SK-N-SH treated with all-trans-retinoic acid at 6 μM for 48 hours (cell line): ENCODE data around the gene THSD7A.

Experiments used
- ATAC-seq: fragments of 200-7000 bp; cut with Tn5 transposase; 3 replicates; pipeline ENCODE4 v1.9.1; 2020; ENCODE audit warnings: mild to moderate bottlenecking, moderate library complexity
- ARNTL ChIP-seq: fragments of 450-650 bp; formaldehyde crosslinking; IDR thresholded peaks from 2 replicates; pipeline ENCODE4 v1.5.0; 2020; ENCODE audit warnings: low read depth, mild to moderate bottlenecking, moderate library complexity, borderline replicate concordance
- BACH2 ChIP-seq: fragments of 250-450 bp; sonication (Bioruptor Pico); IDR thresholded peaks from 2 replicates; pipeline ENCODE4 v1.9.0; 2021; ENCODE audit warnings: mild to moderate bottlenecking, borderline replicate concordance
- CSDC2 ChIP-seq: fragments of 250-450 bp; sonication (Bioruptor Pico); IDR thresholded peaks from 2 replicates; pipeline ENCODE4 v1.5.0; 2020; ENCODE audit warnings: mild to moderate bottlenecking, moderate library complexity
- ESRRG ChIP-seq: fragments of 250-450 bp; sonication (Bioruptor Pico); IDR thresholded peaks from 2 replicates; pipeline ENCODE4 v1.6.1; 2021; ENCODE audit warnings: mild to moderate bottlenecking
- GLIS3 ChIP-seq: fragments of 250-450 bp; sonication (Bioruptor Pico); IDR thresholded peaks from 2 replicates; pipeline ENCODE4 v1.5.0; 2020; ENCODE audit warnings: mild to moderate bottlenecking, moderate library complexity
- ISL1 ChIP-seq: fragments of 250-450 bp; sonication (Bioruptor Pico); IDR thresholded peaks from 2 replicates; pipeline ENCODE4 v2.1.2; 2022; ENCODE audit warnings: mild to moderate bottlenecking, moderate library complexity
- PPARA ChIP-seq: fragments of 250-450 bp; sonication (Bioruptor Pico); IDR thresholded peaks from 2 replicates; pipeline ENCODE4 v1.5.0; 2020; ENCODE audit warnings: mild to moderate bottlenecking, borderline replicate concordance
- RARB ChIP-seq: fragments of 250-450 bp; sonication (Bioruptor Pico); IDR thresholded peaks from 2 replicates; pipeline ENCODE4 v1.8.0; 2021; ENCODE audit warnings: mild to moderate bottlenecking, moderate library complexity
- SNAI2 ChIP-seq: fragments of 250-450 bp; sonication (Bioruptor Pico); IDR thresholded peaks from 2 replicates; pipeline ENCODE4 v1.5.0; 2020; ENCODE audit warnings: mild to moderate bottlenecking, moderate library complexity
- TCF4 ChIP-seq: fragments of 250-450 bp; sonication (Bioruptor Pico); IDR thresholded peaks from 2 replicates; pipeline ENCODE4 v1.8.0; 2021; ENCODE audit warnings: mild to moderate bottlenecking, moderate library complexity, borderline replicate concordance
- ZC3H10 ChIP-seq: fragments of 250-450 bp; sonication (Bioruptor Pico); IDR thresholded peaks from 2 replicates; pipeline ENCODE4 v1.5.1; 2021; ENCODE audit warnings: mild to moderate bottlenecking, moderate library complexity
- ZFP3 ChIP-seq: fragments of 250-450 bp; sonication (Bioruptor Pico); IDR thresholded peaks from 2 replicates; pipeline ENCODE4 v1.5.0; 2020; ENCODE audit warnings: mild to moderate bottlenecking, moderate library complexity
- ZFP30 ChIP-seq: fragments of 450-650 bp; formaldehyde crosslinking; IDR thresholded peaks from 2 replicates; pipeline ENCODE4 v1.5.0; 2022; ENCODE audit warnings: mild to moderate bottlenecking, moderate library complexity
- ZNF565 ChIP-seq: fragments of 450-650 bp; formaldehyde crosslinking; conservative IDR thresholded peaks from 2 replicates; pipeline ENCODE4 v1.5.0; 2020; ENCODE audit warnings: low read depth, mild to moderate bottlenecking, moderate library complexity
- ZNF70 ChIP-seq: fragments of 450-650 bp; formaldehyde crosslinking; IDR thresholded peaks from 2 replicates; pipeline ENCODE4 v1.5.0; 2020; ENCODE audit warnings: mild to moderate bottlenecking, moderate library complexity
- ZNF8 ChIP-seq: fragments of 450-650 bp; formaldehyde crosslinking; IDR thresholded peaks from 2 replicates; pipeline ENCODE4 v1.5.0; 2020; ENCODE audit warnings: mild to moderate bottlenecking, moderate library complexity
- TF ChIP-seq, protein P1 (sequence below): fragments of 250-450 bp; sonication (Bioruptor Pico); IDR thresholded peaks from 2 replicates; pipeline ENCODE4 v1.5.0; 2020; ENCODE audit warnings: mild to moderate bottlenecking, moderate library complexity
- TF ChIP-seq, protein P2 (sequence below): fragments of 250-450 bp; sonication (Bioruptor Pico); IDR thresholded peaks from 2 replicates; pipeline ENCODE4 v1.8.0; 2021; ENCODE audit warnings: low read depth, mild to moderate bottlenecking, moderate library complexity, borderline replicate concordance
- TF ChIP-seq, protein P3 (sequence below): fragments of 250-450 bp; sonication (Bioruptor Pico); IDR thresholded peaks from 2 replicates; pipeline ENCODE4 v1.5.1; 2021; ENCODE audit warnings: mild to moderate bottlenecking, moderate library complexity
- TF ChIP-seq, protein P4 (sequence below): fragments of 250-450 bp; sonication (Bioruptor Pico); IDR thresholded peaks from 2 replicates; pipeline ENCODE4 v1.8.0; 2020; ENCODE audit warnings: mild to moderate bottlenecking, moderate library complexity, borderline replicate concordance
- TF ChIP-seq, protein P5 (sequence below): fragments of 250-450 bp; sonication (Bioruptor Pico); IDR thresholded peaks from 2 replicates; pipeline ENCODE4 v1.5.1; 2020; ENCODE audit warnings: low read depth, mild to moderate bottlenecking, moderate library complexity

Gene THSD7A

DNA sequence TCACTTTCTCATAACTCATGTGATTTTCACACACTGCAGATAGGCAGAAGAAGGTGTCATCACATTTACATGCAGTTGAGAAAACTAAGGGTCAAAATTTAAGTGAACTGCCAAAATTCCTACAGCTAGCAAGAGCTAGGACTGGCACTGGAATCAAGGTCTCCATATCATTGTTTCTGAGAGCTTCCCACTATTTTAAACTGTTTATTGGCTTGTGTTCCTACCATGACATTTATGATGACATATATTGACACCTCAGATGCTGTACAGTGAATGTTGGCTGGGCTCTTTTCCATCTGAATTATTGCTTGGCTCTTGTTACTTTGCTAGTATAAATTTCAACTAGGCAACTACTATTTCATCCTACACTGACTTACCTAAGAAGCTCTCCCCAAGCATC is 2.0 kb downstream of the THSD7A start (continued):
- TF ChIP-seq, protein P1, sequence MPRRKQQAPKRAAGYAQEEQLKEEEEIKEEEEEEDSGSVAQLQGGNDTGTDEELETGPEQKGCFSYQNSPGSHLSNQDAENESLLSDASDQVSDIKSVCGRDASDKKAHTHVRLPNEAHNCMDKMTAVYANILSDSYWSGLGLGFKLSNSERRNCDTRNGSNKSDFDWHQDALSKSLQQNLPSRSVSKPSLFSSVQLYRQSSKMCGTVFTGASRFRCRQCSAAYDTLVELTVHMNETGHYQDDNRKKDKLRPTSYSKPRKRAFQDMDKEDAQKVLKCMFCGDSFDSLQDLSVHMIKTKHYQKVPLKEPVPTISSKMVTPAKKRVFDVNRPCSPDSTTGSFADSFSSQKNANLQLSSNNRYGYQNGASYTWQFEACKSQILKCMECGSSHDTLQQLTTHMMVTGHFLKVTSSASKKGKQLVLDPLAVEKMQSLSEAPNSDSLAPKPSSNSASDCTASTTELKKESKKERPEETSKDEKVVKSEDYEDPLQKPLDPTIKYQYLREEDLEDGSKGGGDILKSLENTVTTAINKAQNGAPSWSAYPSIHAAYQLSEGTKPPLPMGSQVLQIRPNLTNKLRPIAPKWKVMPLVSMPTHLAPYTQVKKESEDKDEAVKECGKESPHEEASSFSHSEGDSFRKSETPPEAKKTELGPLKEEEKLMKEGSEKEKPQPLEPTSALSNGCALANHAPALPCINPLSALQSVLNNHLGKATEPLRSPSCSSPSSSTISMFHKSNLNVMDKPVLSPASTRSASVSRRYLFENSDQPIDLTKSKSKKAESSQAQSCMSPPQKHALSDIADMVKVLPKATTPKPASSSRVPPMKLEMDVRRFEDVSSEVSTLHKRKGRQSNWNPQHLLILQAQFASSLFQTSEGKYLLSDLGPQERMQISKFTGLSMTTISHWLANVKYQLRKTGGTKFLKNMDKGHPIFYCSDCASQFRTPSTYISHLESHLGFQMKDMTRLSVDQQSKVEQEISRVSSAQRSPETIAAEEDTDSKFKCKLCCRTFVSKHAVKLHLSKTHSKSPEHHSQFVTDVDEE (CRISPR knock-in tag) = no peak
- TF ChIP-seq ESRRG (CRISPR knock-in tag) = no peak
- no peak for TF ChIP-seq RARB (CRISPR knock-in tag)

DNA sequence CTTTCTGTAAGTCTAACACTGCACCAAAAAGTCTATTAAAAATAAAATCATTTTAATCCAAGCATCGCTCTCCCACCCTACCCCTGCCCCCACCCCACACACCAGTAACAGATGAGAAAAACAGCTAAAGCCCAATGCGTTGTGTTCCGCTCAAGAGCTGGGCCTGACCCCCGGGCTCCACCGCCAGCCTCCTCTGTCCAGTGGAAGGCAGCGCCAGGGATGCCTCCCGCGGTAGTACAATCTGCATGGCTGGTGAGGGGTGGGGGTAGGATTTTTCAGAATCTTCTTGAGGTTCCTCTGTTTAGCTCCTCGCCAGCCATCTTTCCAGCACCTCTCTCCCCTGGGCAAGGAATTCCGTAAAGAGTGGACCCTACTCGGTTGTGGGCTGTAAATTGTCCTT is 12.1 kb downstream of the THSD7A start:
- TF ChIP-seq, protein P1 (CRISPR knock-in tag) = no peak
- TF ChIP-seq, protein P2, sequence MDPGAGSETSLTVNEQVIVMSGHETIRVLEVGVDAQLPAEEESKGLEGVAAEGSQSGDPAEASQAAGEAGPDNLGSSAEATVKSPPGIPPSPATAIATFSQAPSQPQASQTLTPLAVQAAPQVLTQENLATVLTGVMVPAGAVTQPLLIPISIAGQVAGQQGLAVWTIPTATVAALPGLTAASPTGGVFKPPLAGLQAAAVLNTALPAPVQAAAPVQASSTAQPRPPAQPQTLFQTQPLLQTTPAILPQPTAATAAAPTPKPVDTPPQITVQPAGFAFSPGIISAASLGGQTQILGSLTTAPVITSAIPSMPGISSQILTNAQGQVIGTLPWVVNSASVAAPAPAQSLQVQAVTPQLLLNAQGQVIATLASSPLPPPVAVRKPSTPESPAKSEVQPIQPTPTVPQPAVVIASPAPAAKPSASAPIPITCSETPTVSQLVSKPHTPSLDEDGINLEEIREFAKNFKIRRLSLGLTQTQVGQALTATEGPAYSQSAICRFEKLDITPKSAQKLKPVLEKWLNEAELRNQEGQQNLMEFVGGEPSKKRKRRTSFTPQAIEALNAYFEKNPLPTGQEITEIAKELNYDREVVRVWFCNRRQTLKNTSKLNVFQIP = no peak
- TF ChIP-seq ZNF565 (no peak), RARB (CRISPR knock-in tag) (no peak), ZNF8 (CRISPR knock-in tag) (no peak), ZNF70 (no peak), GLIS3 (CRISPR knock-in tag) (no peak), ZFP30 (no peak), CSDC2 (CRISPR knock-in tag) (no peak), SNAI2 (CRISPR knock-in tag) (no peak), TCF4 (CRISPR knock-in tag) (no peak), ISL1 (CRISPR knock-in tag) (no peak), ZFP3 (CRISPR knock-in tag) (no peak), BACH2 (CRISPR knock-in tag) (no peak), PPARA (CRISPR knock-in tag) (no peak), ARNTL (no peak), ZC3H10 (CRISPR knock-in tag) (no peak)
- TF ChIP-seq, protein P3, sequence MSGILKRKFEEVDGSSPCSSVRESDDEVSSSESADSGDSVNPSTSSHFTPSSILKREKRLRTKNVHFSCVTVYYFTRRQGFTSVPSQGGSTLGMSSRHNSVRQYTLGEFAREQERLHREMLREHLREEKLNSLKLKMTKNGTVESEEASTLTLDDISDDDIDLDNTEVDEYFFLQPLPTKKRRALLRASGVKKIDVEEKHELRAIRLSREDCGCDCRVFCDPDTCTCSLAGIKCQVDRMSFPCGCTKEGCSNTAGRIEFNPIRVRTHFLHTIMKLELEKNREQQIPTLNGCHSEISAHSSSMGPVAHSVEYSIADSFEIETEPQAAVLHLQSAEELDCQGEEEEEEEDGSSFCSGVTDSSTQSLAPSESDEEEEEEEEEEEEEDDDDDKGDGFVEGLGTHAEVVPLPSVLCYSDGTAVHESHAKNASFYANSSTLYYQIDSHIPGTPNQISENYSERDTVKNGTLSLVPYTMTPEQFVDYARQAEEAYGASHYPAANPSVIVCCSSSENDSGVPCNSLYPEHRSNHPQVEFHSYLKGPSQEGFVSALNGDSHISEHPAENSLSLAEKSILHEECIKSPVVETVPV = no peak
- TF ChIP-seq, protein P4, sequence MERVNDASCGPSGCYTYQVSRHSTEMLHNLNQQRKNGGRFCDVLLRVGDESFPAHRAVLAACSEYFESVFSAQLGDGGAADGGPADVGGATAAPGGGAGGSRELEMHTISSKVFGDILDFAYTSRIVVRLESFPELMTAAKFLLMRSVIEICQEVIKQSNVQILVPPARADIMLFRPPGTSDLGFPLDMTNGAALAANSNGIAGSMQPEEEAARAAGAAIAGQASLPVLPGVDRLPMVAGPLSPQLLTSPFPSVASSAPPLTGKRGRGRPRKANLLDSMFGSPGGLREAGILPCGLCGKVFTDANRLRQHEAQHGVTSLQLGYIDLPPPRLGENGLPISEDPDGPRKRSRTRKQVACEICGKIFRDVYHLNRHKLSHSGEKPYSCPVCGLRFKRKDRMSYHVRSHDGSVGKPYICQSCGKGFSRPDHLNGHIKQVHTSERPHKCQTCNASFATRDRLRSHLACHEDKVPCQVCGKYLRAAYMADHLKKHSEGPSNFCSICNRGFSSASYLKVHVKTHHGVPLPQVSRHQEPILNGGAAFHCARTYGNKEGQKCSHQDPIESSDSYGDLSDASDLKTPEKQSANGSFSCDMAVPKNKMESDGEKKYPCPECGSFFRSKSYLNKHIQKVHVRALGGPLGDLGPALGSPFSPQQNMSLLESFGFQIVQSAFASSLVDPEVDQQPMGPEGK = no peak
- TF ChIP-seq, protein P5, sequence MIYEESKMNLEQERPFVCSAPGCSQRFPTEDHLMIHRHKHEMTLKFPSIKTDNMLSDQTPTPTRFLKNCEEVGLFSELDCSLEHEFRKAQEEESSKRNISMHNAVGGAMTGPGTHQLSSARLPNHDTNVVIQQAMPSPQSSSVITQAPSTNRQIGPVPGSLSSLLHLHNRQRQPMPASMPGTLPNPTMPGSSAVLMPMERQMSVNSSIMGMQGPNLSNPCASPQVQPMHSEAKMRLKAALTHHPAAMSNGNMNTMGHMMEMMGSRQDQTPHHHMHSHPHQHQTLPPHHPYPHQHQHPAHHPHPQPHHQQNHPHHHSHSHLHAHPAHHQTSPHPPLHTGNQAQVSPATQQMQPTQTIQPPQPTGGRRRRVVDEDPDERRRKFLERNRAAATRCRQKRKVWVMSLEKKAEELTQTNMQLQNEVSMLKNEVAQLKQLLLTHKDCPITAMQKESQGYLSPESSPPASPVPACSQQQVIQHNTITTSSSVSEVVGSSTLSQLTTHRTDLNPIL (CRISPR knock-in tag) = no peak
- TF ChIP-seq, all 23 proteins: peak for 0
- no peak for ATAC-seq
